HG02623 (cell line): ENCODE data around the gene ITGAX.
A peak's percentile ranks its signal among the peaks of the same experiment; 100 is the strongest.
"Not testable (repeated sequence)": the region's sequence is repeated elsewhere in the genome, so short reads cannot be mapped to it uniquely, and the experiment has no call there.

Source experiments
- ATAC-seq: cut with Tn5 transposase; IDR thresholded peaks from one replicate; pipeline ENCODE4 v1.9.1; 2021; ENCODE audit warnings: moderate library complexity; ENCODE audit not compliant: unreplicated experiment

The ITGAX gene

GRCh38 chr16:31354394-31355291 lies at the start of gene ITGAX:
Gene ITGAX, plus strand, starts transcription at chr16:31355176. Its CDS starts 79 bp downstream, at chr16:31355255.
- peak; percentile 64 for ATAC-seq

DNA sequence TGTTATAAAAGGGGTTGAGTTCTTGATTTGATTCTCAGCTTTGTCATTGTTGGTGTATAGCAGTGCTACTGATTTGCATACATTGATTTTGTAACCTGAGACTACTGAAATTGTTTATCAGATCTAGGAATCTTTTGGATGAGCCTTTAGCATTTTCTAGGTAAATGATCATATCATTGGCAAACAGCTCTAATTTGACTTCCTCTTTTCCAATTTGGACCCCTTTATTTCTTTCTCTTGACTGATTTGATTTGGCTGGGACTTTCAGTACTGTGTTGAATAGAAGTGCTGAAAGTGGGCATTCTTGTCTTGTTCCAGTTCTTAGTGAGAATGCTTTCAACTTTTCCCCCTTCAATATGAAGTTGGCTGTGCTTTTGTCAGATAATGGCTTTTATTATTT lies 49.8 kb upstream of the ITGAX start:
- ATAC-seq: no peak

DNA sequence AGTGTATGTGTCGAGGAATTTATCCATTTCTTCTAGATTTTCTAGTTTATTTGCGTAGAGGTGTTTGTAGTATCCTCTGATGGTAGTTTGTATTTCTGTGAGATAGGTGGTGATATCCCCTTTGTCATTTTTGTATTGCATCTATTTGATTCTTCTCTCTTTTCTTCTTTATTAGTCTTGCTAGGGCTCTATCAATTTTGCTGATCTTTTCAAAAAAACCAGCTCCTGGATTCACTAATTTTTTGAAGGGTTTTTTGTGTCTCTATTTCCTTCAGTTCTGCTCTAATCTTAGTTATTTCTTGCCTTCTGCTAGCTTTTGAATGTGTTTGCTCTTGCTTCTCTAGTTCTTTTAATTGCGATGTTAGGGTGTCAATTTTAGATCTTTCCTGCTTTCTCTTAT lies 46.6 kb upstream of the ITGAX start:
- not testable (repeated sequence) for ATAC-seq

DNA sequence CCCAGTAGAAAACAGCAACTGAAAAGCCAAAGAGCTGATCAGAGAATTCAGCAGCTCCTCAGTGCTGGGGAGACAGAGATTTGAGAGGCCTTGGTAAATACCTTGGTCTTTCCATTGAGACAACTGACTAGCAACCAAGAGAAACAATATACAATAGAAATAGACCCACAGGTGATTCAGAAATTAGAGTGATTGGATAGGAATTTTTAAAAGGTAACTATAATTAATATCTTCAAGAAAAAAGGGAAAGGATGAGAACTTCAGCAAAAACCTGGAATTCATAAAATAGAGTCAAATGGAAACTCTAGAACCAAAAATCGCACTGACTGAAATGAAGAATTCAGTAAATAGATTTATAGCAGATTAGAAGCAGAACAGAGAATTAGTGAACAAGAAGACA lies 32.5 kb upstream of the ITGAX start:
- no peak for ATAC-seq

DNA sequence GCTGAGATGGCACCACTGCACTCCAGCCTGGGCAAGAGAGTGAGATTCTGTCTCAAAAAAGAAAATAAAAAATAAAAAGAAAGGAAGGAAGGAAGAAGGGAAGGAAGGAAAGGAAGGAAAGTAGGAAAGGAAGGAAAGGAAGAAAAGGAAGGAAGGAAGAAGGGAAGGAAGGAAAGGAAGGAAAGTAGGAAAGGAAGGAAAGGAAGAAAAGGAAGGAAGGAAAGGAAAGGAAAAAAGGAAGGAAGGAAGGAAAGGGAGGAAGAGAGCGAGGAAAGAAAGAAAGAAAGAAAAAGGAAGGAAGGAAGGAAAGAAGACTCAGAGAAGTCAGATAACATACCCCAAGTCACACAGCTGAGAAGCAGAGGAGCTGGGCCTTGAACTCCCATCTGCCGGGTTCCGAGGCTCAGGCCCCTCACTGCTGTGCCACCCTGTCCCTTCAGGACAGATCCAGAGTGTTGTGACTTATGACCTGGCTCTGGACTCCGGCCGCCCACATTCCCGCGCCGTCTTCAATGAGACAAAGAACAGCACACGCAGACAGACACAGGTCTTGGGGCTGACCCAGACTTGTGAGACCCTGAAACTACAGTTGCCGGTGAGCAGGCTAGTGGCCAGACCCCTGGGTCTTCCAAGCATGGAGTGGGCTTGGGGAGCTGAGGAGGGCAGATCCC lies 30.9 kb upstream of the ITGAX start:
- ATAC-seq: no peak

- no peak for ATAC-seq
Observed at GRCh38 chr16:31325171-31325570, 29.8 kb upstream of the ITGAX start.

DNA sequence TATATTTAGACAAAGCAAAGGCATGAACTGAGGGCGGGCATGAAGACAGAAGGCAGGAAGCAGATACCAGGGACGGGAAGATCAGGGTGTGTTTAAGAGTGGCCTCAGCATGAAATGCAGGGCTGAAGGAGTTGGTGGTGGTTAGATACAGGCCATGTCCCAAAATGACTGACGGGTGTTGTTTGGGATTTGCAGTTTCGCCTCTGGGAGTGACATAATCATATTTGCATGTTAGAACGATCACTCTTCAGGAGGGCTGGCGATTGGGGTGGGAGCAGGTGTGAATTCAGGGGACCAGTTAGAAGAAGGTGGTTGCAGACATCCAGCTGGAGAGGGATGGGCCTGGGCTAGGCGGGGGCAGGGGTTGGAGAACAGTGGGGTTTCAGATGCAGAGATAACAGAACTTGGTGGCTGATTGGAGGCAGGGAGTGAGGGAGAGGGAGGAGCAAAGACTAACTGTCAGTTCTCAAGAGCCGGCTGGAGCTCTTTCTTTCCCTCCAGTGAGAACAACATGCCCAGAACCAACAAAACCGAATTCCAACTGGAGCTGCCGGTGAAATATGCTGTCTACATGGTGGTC lies 27.2 kb upstream of the ITGAX start:
- no peak for ATAC-seq

GRCh38 chr16:31328322-31329052 lies 26.5 kb upstream of the ITGAX start:
- no peak for ATAC-seq

- ATAC-seq: no peak
Observed at GRCh38 chr16:31329671-31330552, 25.1 kb upstream of the ITGAX start.

- no peak for ATAC-seq
Observed at GRCh38 chr16:31330553-31330890, 24.5 kb upstream of the ITGAX start.

DNA sequence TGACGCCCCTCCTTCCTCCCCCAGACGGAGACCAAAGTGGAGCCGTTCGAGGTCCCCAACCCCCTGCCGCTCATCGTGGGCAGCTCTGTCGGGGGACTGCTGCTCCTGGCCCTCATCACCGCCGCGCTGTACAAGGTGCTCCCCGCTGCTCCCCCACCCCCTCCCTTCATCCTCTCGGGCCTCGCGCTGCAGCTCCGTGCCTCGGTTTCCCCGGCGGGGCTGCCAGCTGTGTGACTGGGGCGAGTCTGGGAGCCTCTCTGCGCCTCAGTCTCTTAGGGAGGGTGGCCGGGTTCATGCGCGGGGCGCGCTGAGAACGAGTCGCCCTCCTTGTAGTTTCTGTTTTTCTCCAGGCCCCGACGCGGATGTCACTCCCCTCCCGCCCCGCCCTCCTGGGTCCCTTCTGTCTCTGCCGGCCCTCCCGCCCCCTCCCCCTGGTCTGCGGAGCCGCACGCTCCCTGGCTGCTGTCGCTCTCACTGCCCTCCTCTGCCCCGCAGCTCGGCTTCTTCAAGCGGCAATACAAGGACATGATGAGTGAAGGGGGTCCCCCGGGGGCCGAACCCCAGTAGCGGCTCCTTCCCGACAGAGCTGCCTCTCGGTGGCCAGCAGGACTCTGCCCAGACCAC lies 23.7 kb upstream of the ITGAX start:
- no peak for ATAC-seq

DNA sequence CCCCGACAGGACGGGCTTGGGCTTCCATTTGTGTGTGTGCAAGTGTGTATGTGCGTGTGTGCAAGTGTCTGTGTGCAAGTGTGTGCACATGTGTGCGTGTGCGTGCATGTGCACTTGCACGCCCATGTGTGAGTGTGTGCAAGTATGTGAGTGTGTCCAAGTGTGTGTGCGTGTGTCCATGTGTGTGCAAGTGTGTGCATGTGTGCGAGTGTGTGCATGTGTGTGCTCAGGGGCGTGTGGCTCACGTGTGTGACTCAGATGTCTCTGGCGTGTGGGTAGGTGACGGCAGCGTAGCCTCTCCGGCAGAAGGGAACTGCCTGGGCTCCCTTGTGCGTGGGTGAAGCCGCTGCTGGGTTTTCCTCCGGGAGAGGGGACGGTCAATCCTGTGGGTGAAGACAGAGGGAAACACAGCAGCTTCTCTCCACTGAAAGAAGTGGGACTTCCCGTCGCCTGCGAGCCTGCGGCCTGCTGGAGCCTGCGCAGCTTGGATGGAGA lies 23.1 kb upstream of the ITGAX start:
- no peak for ATAC-seq

GRCh38 chr16:31332544-31332943 lies 22.4 kb upstream of the ITGAX start:
- ATAC-seq: no peak

- no peak for ATAC-seq
Observed at GRCh38 chr16:31333686-31334649, 21.0 kb upstream of the ITGAX start.

GRCh38 chr16:31334934-31335333 lies 20.0 kb upstream of the ITGAX start:
- no peak for ATAC-seq

GRCh38 chr16:31335431-31335830 lies 19.5 kb upstream of the ITGAX start:
- ATAC-seq: no peak

DNA sequence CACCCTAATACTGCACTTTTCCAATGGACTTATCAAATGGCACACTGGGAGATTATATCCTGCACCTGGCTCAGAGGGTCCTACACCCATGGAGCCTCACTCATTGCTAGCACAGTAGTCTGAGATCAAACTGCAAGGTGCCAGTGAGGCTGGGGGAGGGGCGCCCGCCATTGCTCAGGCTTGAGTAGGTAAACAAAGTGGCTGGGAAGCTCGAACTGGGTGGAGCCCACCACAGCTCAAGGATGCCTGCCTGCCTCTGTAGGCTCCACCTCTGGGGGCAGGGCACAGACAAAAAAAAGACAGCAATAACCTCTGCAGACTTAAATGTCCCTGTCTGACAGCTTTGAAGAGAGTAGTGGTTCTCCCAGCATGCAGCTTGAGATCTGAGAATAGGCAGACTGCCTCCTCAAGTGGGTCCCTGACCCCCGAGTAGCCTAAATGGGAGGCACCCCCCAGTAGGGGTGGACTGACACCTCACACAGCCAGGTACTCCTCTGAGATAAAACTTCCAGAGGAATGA lies 16.8 kb upstream of the ITGAX start:
- ATAC-seq: not testable (repeated sequence)

DNA sequence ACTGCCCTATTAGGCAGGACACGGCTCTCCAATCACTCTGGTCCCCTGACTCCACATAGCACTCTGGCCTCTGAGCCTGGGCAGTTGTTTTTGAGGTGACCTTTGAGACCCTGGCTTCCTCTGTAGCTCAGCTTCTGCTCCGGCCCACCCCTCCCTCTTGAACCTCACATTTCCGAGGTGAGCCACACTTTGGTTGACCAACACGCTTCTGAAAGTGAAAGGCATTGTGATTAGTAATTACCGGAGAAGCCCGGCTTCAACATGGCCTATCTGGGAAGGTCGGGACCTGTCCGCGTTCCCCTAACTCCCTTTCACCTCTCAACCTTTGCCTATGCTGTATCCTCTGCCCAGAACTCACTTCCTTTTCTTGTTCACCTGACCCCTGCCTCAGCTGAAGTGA lies 10.3 kb upstream of the ITGAX start:
- no peak for ATAC-seq
